GM12801 (cell line): ENCODE measurements around the gene DMBX1.

Experiments
- CTCF ChIP-seq: IDR thresholded peaks from one replicate; pipeline ENCODE4 v1.5.1; 2011; ENCODE audit warnings: control low read depth; ENCODE audit not compliant: insufficient read length; ENCODE audit errors: extremely low read depth

The DMBX1 gene

GRCh38 chr1:46510998-46511365, 21.3 kb downstream of the DMBX1 start:
- TF ChIP-seq CTCF, result no peak

- no peak for TF ChIP-seq CTCF
Measured at GRCh38 chr1:46512135-46512791, 22.6 kb downstream of the DMBX1 start.

- TF ChIP-seq CTCF, result no peak
Measured at GRCh38 chr1:46512792-46513190, 23.2 kb downstream of the DMBX1 start.

GRCh38 chr1:46513536-46513935, 23.9 kb downstream of the DMBX1 start:
- TF ChIP-seq CTCF, result no peak

- no peak for TF ChIP-seq CTCF
Measured at GRCh38 chr1:46515576-46515975, 25.9 kb downstream of the DMBX1 start.

- no peak for TF ChIP-seq CTCF
Measured at GRCh38 chr1:46516200-46516950, 26.7 kb downstream of the DMBX1 start.

DNA sequence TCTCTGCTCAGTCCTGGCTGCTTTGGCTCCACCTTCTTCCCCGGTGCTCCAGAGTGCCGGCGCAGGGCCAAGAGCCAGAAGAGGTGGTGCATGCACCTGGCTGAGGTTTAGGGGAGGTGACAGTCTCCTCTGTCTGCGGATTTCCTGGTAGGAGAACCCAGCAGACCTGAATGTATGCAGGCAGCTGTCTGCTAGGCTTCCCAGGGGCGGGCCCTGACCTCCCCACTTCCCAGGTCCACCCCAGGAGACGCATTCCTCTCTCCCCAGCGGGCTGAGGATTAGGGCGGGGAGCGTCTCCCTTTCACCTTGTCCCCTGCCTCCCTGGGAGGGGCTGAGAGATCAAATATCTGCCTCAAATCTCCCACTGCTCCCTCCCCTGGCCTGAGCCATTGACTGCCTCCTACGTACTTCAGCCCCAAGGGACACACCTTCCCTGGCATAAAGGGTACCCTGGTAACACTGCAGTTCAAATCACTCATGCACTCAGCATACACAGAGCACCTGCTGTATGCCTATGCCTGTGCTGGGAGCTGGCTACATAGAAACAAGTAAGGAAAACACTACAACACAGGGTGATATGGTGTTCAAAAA, 27.5 kb downstream of the DMBX1 start:
- no peak for TF ChIP-seq CTCF
